RPMI7951 (cell line): ENCODE data around the gene MXI1. TPM values are rescaled to one million over a fixed set of nuclear protein-coding genes. Genes with fewer than 3 reads are reported as not detected.

Experiments
- DNase-seq: peaks from one replicate; pipeline ENCODE4 v3.0.0-alpha.2; 2012; ENCODE audit warnings: low read depth
- total RNA-seq: library from RNA; depleted of rRNA; stranded (reverse); fragments of >200 nt; shearing (Covaris generic); gene quantifications from 2 replicates; pipeline ENCODE4 v1.2.3, GENCODE V29; 2014

Gene MXI1
- total RNA-seq, 1 experiment from 2014 or later, result 11.1 TPM

DNA sequence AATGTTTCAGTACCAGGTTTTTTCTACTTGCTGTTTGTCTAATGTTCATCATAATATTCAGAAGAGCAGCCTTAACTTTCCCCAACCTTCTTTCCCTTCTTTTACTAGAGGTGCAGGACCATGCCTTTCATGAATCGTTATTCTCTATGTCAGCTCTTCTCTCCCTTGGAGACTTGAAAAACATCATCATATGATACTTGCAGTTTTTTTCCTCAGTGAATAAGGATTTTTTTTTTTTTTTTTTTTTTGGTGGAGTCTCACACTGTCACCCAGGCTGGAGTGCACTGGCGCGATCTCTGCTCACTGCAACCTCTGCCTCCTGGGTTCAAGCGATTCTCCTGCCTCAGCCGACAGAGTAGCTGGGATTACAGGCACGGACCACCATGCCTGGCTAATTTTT, 67.2 kb downstream of the MXI1 start:
- no peak for DNase-seq

DNA sequence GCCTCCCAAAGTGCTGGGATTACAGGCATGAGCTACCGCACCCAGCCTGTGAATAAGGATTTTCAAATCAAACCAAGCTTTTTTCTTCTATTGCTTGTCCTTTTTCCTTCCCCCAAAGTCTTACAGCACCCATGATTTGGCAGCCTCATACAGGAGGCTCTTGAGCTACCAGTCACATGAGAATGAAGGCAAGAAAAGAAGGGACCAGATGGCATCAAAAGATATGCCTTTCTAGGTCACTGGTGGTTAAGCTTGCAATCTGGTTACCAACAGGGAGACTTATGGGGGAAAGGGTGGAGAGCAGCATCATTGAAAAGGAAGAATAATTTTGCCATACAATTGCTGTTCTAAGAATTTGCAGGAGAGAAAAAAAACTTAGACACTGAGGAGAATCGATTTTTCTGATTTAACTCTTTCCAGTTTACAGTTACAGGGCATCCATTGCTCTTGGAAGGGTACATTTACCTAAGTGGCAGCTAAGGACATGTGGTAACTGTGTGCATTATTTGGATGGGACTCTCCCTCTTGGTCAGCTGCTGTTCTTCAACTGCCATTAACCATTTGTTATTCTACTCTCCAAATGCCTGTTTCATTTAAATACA, 67.8 kb downstream of the MXI1 start:
- no peak for DNase-seq

DNA sequence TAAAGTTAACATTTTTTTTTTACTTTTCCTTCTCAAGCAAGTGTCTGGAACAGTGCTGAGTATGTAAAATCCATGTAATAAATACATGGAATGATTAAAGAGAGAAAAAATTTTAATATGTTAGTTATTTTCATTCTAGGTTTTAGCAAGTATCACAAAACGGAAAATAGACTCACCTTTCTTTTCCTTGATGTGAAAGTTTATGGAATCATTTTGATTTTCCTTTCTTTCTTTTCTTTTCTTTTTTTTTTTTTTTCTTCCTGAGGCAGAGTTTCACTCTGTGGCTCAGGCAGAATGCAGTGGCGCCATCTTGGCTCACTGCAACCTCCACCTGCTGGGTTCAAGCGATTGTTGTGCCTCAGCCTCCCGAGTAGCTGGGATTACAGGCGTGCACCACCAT, 69.2 kb downstream of the MXI1 start:
- no peak for DNase-seq

DNA sequence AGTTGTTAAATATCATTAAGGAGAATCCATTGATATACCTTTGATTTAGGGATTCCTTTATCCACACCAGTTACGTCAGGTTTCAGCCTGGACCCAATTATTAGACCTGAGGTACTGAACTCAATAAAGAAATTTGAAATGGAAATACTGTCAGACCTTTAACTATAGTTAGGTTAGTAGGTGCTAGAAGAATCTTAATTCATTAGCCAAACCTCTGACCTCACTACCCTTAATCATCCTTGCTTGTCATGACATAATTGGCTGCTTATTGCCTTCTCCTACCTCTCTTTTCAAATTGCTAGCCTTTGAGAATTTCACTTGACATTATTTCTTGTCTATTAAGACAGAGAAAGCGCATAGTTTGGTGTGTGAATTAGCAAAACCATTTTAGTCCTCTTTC, 70.2 kb downstream of the MXI1 start:
- DNase-seq, result no peak

DNA sequence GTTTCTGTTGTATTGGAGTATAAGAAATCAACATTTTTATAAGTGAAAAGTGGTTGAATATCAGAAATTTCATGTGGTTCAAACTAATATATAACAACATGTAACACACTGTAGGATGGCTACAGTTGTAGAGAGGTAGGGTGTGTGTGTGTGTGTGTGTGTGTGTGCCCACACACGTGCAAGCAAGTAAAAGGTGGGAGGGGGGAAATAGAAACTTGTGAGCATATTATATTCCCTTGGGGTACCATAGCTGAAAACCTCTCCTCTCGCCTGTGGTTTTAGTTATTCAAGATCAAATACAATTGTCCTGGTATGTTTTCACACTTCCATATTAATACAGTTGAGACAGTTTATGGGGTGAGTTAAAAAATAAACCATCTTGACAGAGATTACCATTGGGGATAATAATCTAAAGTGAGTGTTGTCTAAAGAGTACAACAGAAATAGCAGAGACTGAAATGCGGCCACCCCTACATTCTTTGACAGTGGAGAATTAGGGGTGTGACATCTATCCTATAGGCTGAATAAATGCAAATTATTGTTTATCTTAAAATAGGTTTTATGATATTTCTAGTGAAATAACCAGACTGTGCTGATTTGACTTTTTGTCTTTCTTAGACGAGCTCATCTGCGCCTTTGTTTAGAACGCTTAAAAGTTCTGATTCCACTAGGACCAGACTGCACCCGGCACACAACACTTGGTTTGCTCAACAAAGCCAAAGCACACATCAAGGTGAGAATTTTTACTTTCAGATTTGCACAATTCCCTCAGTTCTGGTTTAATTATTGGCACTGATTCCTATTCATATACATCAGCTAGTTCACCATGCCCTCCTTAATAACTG, 71.4 kb downstream of the MXI1 start:
- DNase-seq, result no peak

DNA sequence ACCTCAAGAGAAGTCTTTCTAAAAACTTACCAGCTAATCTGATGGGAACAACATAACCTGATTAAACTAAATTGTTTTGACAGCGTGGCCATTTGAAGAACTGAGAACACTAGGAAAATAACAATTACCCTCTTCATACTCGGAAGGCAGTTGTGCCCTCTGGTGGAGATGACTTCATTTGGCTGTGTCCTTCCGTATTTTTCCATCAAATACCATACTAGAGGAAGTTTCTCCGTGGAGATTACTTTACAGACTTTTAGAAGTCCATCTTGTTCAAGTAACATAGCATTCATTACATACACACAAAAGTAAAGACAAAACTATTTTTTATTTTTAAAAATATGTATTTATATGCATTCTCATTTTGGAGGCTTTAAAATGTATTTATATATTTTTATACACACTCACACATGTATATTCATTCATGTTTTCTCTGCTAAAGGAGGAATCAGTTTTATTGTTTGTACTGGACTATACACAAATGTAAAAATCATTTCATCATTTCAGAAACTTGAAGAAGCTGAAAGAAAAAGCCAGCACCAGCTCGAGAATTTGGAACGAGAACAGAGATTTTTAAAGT, 72.1 kb downstream of the MXI1 start:
- DNase-seq, result peak; percentile 58

DNA sequence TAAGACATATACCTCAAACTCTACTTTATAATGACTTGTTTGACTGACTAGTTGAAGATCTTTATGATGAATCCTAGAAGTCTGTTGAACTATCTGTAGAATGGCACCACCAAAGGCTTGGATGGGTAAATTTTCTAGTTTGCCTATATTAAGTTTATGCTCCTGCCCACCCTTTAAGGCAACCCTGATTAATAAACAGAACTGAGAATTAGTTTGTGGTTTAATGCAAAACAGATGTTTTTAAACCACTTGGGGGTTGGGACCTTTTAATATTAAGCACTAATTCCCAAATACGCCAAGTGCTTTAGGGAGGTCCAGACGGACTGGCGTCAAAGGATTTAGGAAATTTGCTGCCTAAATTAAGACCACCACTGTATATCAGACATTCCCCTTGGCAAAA, 76.9 kb downstream of the MXI1 start:
- DNase-seq, result no peak

DNA sequence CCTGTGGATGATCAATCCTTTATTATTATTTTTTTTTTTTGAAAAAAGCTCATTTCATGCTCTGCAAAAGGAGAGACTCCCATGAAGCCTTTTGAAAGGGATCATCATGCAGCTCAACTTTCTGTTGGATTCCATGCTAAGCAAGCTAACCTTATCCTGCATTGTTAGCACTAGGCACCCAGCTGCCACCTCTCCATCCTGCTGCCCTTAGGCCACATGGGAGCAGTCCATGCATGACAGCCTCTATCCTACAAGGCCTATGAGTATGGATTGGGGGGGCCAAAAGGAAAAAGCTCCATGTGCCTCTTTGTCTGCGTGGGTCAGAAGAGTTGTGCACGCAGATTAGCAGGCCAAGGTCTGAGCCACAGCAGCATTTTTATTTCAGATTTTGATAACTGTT, 78.1 kb downstream of the MXI1 start:
- DNase-seq, result no peak

DNA sequence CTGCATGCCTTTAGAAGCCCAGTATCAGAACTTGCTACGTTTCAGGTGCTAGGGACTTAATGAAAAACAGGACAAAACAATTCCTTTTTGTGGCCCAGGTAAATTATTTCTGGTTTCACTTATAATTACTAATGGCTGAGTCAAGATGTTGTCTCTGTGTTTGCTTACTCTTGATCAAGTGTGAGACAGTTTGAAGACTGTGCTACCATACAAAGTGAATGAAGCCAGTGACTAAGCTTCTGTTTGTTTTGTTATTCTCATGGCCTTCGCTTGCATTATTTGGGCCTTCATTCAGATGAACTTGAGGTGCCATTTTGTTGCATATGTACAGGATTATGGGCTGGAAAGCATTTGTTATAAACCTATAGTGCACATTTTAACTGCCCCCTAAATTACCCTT, 79.4 kb downstream of the MXI1 start:
- no peak for DNase-seq

DNA sequence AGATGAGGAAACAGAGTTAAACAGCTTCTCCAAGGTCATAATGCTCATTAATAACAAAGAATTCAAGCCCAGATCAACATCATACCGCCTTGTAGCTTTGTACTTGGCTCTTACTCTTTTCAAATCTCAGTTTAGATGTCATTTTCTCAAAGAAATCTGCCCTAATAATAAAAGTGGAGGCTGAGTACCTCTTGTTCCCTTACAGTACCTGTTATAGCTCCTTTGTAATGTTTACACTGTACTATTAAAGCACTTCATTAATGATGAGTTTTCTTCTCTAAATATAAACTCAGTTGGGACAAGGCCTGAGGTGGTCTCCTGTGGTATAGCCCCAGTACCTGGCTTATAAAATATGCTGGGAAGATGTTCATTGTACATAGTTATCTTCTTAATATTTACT, 89.6 kb downstream of the MXI1 start:
- no peak for DNase-seq

DNA sequence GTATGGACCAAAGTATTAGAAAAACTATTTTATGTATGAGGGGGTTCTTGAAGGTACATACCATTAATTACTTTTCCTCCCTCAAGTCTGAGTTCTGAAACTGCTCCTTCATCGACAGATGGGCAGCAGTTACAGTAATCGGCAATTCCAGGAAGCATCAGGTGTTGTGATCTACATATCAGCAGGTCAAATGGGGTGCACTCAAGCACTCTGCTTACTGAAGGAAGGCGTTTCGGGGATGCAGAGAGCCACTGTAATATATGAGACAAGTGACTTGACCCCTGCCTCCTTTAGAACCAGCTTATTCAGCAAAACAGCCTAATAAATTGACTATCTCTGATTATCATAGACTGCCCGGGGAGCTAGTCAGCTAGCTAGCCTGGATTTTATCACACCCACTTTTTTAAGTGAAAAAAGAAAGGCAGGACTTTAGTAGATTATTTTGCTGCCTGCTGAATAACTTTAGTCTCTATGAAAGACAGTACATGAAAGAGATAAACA, 93.1 kb downstream of the MXI1 start:
- no peak for DNase-seq

DNA sequence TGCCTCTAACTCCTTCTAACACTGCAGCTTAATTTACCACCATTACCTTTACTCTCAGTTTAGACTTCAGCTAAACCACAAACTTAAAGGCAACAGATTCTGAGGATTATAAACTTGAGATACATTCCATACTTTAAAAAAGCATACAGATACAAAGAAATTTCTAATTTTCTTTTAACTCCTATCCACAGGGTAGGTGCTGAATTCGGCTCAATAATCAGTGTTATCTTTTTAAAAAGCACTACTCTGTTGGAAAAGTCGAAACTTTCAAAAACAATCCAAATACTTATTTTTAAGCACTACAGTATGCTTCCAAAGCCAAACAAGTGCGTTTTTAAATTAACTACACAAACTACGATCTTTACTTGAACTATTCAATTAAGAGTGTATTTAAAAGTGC, 96.3 kb downstream of the MXI1 start:
- no peak for DNase-seq

DNA sequence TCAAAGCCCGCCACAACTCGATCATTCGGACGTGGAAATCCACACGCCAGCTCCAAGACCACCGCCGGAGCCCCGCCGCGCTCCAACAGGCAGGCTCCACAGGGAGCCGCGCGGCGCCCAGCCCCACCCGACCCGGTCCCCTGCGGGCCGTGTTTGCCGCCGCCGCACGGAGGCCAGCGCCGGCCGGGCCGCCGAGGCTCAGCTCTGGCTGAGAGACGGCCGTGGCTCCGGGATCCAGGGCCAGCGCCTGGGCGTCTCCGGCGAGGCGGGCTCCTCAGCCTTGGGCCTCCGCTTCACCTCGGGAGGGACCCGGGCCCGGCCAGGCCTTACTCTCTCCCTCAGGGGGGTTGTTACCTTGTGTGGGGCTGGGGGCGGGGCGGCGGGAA, 97.0 kb downstream of the MXI1 start:
- peak; percentile 15 for DNase-seq

DNA sequence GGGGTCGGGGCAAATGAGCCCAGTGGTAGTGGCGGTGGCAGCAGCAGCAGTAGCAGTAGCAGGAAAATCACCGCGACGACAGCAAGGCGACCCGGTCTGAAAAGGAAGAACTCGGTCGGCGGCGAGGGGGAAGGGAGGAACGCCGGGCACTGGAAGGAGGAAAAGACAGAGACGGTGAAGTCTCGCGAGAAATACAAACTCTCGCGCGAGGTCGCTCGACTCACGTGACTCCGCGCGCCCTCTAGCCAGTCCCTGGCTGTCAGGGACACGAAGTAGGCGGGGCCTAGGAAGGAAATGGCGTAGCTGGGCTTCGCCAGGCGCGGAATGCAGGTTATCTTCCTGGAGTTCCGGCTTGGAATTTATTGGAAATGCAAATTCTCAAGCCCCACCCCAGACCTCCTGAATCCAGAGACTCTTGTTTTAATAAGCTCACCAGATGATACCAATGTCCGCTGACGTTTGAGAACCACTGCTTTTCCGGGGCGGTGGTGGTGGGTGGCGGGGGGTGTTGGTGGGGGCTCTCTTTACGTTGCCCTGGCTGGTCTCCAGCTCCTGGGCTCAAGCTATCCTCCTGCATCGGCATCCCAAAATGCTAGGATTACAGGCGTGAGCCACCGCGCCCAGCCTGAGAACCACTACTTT, 97.5 kb downstream of the MXI1 start, which contains the start of gene SMNDC1:
SMNDC1 (minus strand) TSS at position 141 of the 642 bp plus-strand sequence. CDS start 1,333 bp downstream, outside the sequence.
- DNase-seq, result peak; percentile 98

DNA sequence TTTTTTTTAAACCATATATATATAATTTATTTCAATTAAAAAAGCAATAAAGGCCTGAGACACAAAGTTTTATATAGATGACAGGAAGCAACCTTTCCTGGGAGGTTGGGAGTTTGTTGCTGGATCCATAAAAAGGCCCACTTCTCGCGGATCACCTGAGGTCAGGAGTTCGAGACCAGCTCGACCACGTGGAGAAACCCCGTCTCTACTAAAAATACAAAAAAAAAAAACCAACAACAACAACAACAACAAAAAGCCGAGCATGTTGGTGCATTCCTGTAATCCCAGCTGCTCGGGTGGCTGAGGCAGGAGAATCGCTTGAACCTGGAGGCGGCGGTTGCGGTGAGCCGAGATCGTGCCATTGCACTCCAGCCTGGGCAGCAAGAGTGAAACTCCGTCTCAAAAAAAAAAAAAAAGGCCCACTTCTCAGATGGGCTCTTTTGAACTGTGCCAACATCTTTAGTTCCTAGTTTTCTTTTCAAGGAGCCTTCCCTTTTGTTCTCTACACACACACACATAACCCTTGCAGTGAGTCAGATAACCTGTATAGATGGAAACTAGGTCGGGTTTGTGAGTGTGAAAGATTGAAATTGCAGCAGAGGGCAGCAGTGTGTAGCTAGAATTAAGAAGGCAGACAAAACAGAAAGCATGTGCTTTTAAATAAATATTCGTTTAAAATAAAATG, 98.5 kb downstream of the MXI1 start:
- peak; percentile 83 for DNase-seq

DNA sequence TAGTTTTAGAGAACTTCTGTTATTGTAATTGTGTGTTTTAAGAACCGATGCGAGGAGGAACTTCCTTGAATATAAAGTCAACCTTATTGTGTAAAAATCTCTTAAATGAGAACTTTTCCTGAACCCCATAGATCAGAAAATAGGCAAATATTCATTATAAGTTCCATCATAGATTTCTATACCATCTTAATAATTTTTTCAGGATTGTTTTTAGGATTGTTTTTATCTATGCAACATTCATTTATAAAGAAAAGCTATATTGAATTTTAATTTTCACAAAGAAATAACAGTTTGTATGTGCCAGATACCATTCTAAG, 99.0 kb downstream of the MXI1 start:
- DNase-seq, result no peak

DNA sequence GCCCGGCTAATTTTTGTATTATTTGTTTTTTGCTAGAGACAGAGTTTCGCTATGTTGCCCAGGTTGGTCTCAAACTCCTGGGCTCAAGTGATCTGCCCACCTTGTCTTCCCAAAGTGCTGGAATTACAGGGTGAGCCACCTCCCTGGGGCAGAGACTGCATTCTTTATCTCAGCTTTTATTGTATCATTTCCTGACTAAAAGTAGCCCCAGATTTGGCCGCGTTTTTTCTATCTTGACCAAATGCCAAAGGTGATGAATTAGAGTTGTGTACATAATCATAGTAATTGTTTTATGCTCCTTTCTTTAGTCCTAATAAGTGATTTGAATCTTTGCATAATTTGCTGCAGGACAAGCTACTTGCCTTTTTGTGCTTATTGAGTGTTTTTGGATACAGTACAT, 100.4 kb downstream of the MXI1 start:
- no peak for DNase-seq

DNA sequence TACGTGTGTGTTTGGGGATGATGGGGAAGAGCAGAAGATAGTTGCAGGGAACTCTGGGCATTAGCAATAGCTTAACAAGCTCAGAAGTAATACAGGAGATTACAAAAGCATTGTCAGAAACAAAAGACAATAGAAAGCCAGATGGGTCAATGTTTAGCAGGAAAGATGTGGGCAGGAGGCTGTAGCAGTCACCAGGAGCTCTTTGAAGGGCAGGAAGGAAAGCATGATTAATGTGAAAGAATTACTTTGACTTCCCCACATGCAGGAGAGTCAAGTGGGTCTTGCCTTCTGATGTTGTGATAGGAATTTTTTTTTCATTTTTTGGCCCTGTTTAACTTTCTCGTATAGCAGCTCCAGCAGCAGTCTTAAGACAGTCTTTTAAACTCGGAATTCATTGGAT, 103.3 kb downstream of the MXI1 start:
- no peak for DNase-seq

DNA sequence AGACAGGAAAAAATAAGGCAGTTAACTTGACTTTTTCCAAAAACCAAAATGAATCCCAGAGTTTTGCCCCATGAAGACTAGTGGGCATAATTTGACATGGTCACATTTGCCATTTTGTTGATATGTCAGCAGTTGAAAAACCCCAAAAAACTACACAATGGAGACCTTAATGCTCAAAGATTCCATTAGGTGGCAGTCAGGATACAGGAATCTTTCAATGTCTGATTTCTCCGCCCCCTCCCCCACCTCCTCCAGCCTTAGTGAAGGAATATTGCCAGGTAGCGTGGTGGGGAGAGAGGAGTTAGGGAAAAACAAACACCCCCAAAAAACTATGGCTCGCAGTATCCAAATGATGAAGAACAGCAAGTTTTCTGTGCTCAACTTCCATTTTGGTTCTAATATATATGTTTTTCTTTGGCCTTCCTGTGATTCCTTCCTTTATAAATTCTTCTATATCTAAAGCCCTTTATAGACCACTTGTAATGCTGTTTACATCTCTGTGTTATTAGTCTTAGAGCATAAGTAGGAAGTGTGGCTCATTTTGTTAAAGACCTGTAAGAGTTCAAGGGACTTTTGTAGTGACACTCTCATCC, 104.0 kb downstream of the MXI1 start:
- peak; percentile 59 for DNase-seq

DNA sequence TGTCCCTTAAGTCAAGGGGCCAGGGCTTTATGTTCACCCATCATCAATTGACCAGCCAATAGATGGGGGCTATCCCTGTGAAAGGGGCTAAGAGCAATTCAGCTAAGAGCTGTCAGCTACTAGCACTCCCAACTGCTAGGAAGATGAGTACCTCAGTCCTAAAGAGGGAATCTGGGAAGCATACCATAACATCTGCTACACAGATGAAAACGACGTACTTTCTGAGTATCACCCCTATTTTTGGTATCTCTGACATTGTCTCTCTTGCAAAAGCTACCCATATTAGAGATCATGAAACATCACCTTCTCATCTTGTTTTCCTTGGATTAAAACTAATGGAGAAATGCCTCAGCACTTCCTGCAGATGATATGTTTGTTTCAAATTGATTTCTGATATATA, 104.8 kb downstream of the MXI1 start:
- no peak for DNase-seq

DNA sequence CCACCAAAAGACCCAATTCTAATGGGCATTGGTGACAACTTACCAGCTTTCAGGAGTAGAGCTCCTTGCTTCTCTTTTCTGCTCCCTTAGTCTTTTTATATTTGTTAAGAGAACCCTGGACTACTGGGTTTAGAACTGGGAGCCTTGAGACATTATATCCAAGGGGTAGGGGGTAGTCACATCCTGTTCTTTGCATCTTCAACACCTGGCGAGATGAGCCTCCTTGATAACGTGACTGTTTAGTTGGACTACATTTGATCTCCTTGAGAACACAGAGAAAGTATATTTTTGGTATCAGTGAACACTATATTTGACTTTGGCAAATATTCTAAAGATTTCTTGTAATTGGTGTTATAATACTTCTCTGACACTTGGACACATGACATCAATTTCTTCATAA, 106.3 kb downstream of the MXI1 start:
- no peak for DNase-seq
